Endothelial cell (in vitro differentiated cells): Measurements from ENCODE around the gene HLA-DQB2. TPM values are rescaled to one million over a fixed set of nuclear protein-coding genes. Genes with fewer than 3 reads are reported as not detected.
"Not testable (repeated sequence)": the region's sequence is repeated elsewhere in the genome, so short reads cannot be mapped to it uniquely, and the experiment has no call there.

ENCODE experiments used
- DNase-seq: peaks from one replicate; pipeline ENCODE4 v3.0.0; 2021; ENCODE audit warnings: low spot score
- H3K27ac Mint-ChIP-seq: one replicate; pipeline ENCODE4 v1.8.0; 2021; ENCODE audit warnings: mixed read lengths, inconsistent platforms; ENCODE audit not compliant: unreplicated experiment
- H3K27me3 Mint-ChIP-seq: one replicate; pipeline ENCODE4 v1.8.0; 2021; ENCODE audit warnings: mild to moderate bottlenecking, moderate library complexity, mixed read lengths, inconsistent platforms; ENCODE audit not compliant: unreplicated experiment
- H3K36me3 Mint-ChIP-seq: one replicate; pipeline ENCODE4 v1.8.0; 2021; ENCODE audit warnings: mild to moderate bottlenecking, low read depth, mixed read lengths, inconsistent platforms; ENCODE audit not compliant: unreplicated experiment
- H3K4me1 Mint-ChIP-seq: one replicate; pipeline ENCODE4 v1.8.0; 2021; ENCODE audit warnings: mild to moderate bottlenecking, mixed read lengths, inconsistent platforms; ENCODE audit not compliant: unreplicated experiment
- H3K4me3 Mint-ChIP-seq: one replicate; pipeline ENCODE4 v1.8.0; 2021; ENCODE audit warnings: mild to moderate bottlenecking, mixed read lengths, inconsistent platforms; ENCODE audit not compliant: unreplicated experiment
- H3K9me3 Mint-ChIP-seq: one replicate; pipeline ENCODE4 v1.8.0; 2021; ENCODE audit warnings: mixed read lengths, inconsistent platforms; ENCODE audit not compliant: unreplicated experiment
- CTCF ChIP-seq: fragments of 200-600 bp; sonication (generic); IDR thresholded peaks from one replicate; pipeline ENCODE4 v1.5.0; 2021; ENCODE audit warnings: antibody characterized with exemption; ENCODE audit not compliant: unreplicated experiment
- total RNA-seq: library from RNA; stranded (reverse); fragmentation: NEBNext Ultra II Directional; extraction: Animal tissue kit (Norgen Biotek cat#: 25700); gene quantifications from one replicate; pipeline ENCODE4 v1.2.1, GENCODE V29; 2021; ENCODE audit not compliant: unreplicated experiment

Gene HLA-DQB2
- total RNA-seq, 1 donor from 2014 or later: 0.31 TPM

GRCh38 chr6:32790306-32790705 is 27.0 kb upstream of the HLA-DQB2 start:
- no peak overlapping the region for H3K27ac Mint-ChIP-seq
- no peaks in the 10 kb centered on the region for H3K36me3 Mint-ChIP-seq
- DNase-seq: no peak

GRCh38 chr6:32785781-32786533 is 22.6 kb upstream of the HLA-DQB2 start:
- Mint-ChIP-seq H3K36me3 (no peaks in the 10 kb centered on the region), H3K4me1 (peaks cover 4% of the 10 kb centered on the region), H3K27ac (no peak overlapping the region), H3K4me3 (peak overlapping the region; percentile 28), H3K9me3 (no peaks in the 10 kb centered on the region), H3K27me3 (peaks cover 2% of the 10 kb centered on the region)
- peak; percentile 42 for DNase-seq
- peak; percentile 32 for TF ChIP-seq CTCF

More at GRCh38 chr6:32790306-32790705, 27.0 kb upstream of the HLA-DQB2 start:
- peaks cover 2% of the 10 kb centered on the region for H3K27me3 Mint-ChIP-seq
- no peak overlapping the region for H3K4me3 Mint-ChIP-seq
- no peak for TF ChIP-seq CTCF
- H3K9me3 Mint-ChIP-seq: no peaks in the 10 kb centered on the region
- peaks cover 4% of the 10 kb centered on the region for H3K4me1 Mint-ChIP-seq

GRCh38 chr6:32782923-32783322 is 19.6 kb upstream of the HLA-DQB2 start:
- not testable (repeated sequence) for H3K27ac Mint-ChIP-seq, H3K27me3 Mint-ChIP-seq, DNase-seq, H3K9me3 Mint-ChIP-seq, H3K4me3 Mint-ChIP-seq, H3K4me1 Mint-ChIP-seq, H3K36me3 Mint-ChIP-seq

- Mint-ChIP-seq H3K27ac (no peak overlapping the region), H3K36me3 (no peaks in the 10 kb centered on the region), H3K9me3 (no peaks in the 10 kb centered on the region), H3K4me1 (no peaks in the 10 kb centered on the region), H3K4me3 (no peak overlapping the region), H3K27me3 (no peaks in the 10 kb centered on the region)
- DNase-seq: no peak
- TF ChIP-seq CTCF: no peak
Observed at GRCh38 chr6:32779036-32779435, 15.7 kb upstream of the HLA-DQB2 start.

GRCh38 chr6:32775071-32775470 is 11.7 kb upstream of the HLA-DQB2 start:
- H3K36me3 Mint-ChIP-seq: no peaks in the 10 kb centered on the region
- TF ChIP-seq CTCF: no peak
- DNase-seq: no peak
- no peak overlapping the region for H3K4me3 Mint-ChIP-seq
- no peaks in the 10 kb centered on the region for H3K9me3 Mint-ChIP-seq
- H3K27me3 Mint-ChIP-seq: no peaks in the 10 kb centered on the region
- H3K4me1 Mint-ChIP-seq: no peaks in the 10 kb centered on the region
- H3K27ac Mint-ChIP-seq: no peak overlapping the region
